Measurements from ENCODE around the gene BRPF3.
"Not testable (repeated sequence)": the region's sequence is repeated elsewhere in the genome, so short reads cannot be mapped to it uniquely, and the experiment has no call there.

Gene BRPF3

GRCh38 chr6:36198986-36199385 lies 2.4 kb downstream of the BRPF3 start:
- DNase-seq (ENCODE audit: extremely low spot score, insufficient read length, low read depth) (no peak), FAIRE-seq (no peak)

GRCh38 chr6:36200154-36200891 lies 3.8 kb downstream of the BRPF3 start:
- no peak for DNase-seq (ENCODE audit: extremely low spot score, insufficient read length, low read depth)
- FAIRE-seq: no peak

GRCh38 chr6:36200998-36201596 lies 4.6 kb downstream of the BRPF3 start:
- no peak for DNase-seq (ENCODE audit: extremely low spot score, insufficient read length, low read depth)

GRCh38 chr6:36201612-36202011 lies 5.1 kb downstream of the BRPF3 start:
- no peak for FAIRE-seq
- DNase-seq (ENCODE audit: extremely low spot score, insufficient read length, low read depth): no peak

More at GRCh38 chr6:36200998-36201596, 4.6 kb downstream of the BRPF3 start:
- FAIRE-seq: no peak

- FAIRE-seq (no peak), DNase-seq (ENCODE audit: extremely low spot score, insufficient read length, low read depth) (no peak)
Measured at GRCh38 chr6:36202101-36202500, 5.6 kb downstream of the BRPF3 start.

GRCh38 chr6:36204068-36204753 lies 7.7 kb downstream of the BRPF3 start:
- DNase-seq (ENCODE audit: extremely low spot score, insufficient read length, low read depth) (no peak), FAIRE-seq (peak; percentile 59)

- DNase-seq (ENCODE audit: extremely low spot score, insufficient read length, low read depth) (no peak), FAIRE-seq (no peak)
Measured at GRCh38 chr6:36207155-36207554, 10.6 kb downstream of the BRPF3 start.

GRCh38 chr6:36209606-36210005 lies 13.1 kb downstream of the BRPF3 start:
- DNase-seq (ENCODE audit: extremely low spot score, insufficient read length, low read depth): no peak

GRCh38 chr6:36210182-36210581 lies 13.6 kb downstream of the BRPF3 start:
- DNase-seq (ENCODE audit: extremely low spot score, insufficient read length, low read depth) (no peak), FAIRE-seq (no peak)

More at GRCh38 chr6:36209606-36210005, 13.1 kb downstream of the BRPF3 start:
- FAIRE-seq: no peak

GRCh38 chr6:36210886-36211595 lies 14.5 kb downstream of the BRPF3 start:
- DNase-seq (ENCODE audit: extremely low spot score, insufficient read length, low read depth): no peak

GRCh38 chr6:36216559-36216958 lies 20.0 kb downstream of the BRPF3 start:
- no peak for FAIRE-seq

More at GRCh38 chr6:36210886-36211595, 14.5 kb downstream of the BRPF3 start:
- FAIRE-seq: no peak

GRCh38 chr6:36217188-36217587 lies 20.6 kb downstream of the BRPF3 start:
- DNase-seq (ENCODE audit: extremely low spot score, insufficient read length, low read depth) (no peak), FAIRE-seq (no peak)

More at GRCh38 chr6:36216559-36216958, 20.0 kb downstream of the BRPF3 start:
- no peak for DNase-seq (ENCODE audit: extremely low spot score, insufficient read length, low read depth)

GRCh38 chr6:36217946-36218345 lies 21.4 kb downstream of the BRPF3 start:
- no peak for FAIRE-seq

GRCh38 chr6:36218516-36218915 lies 22.0 kb downstream of the BRPF3 start:
- FAIRE-seq; DNase-seq (ENCODE audit: extremely low spot score, insufficient read length, low read depth): not testable (repeated sequence)

More at GRCh38 chr6:36217946-36218345, 21.4 kb downstream of the BRPF3 start:
- DNase-seq (ENCODE audit: extremely low spot score, insufficient read length, low read depth): no peak

GRCh38 chr6:36219081-36219480 lies 22.5 kb downstream of the BRPF3 start:
- DNase-seq (ENCODE audit: extremely low spot score, insufficient read length, low read depth): no peak

GRCh38 chr6:36220226-36220625 lies 23.7 kb downstream of the BRPF3 start:
- DNase-seq (ENCODE audit: extremely low spot score, insufficient read length, low read depth): no peak

More at GRCh38 chr6:36219081-36219480, 22.5 kb downstream of the BRPF3 start:
- FAIRE-seq: no peak

GRCh38 chr6:36221674-36222073 lies 25.1 kb downstream of the BRPF3 start:
- FAIRE-seq (no peak), DNase-seq (ENCODE audit: extremely low spot score, insufficient read length, low read depth) (no peak)

More at GRCh38 chr6:36220226-36220625, 23.7 kb downstream of the BRPF3 start:
- no peak for FAIRE-seq

GRCh38 chr6:36222924-36223323 lies 26.4 kb downstream of the BRPF3 start:
- FAIRE-seq (no peak), DNase-seq (ENCODE audit: extremely low spot score, insufficient read length, low read depth) (no peak)

GRCh38 chr6:36223706-36224105 lies 27.2 kb downstream of the BRPF3 start:
- FAIRE-seq: no peak
- no peak for DNase-seq (ENCODE audit: extremely low spot score, insufficient read length, low read depth)

- no peak for FAIRE-seq
- DNase-seq (ENCODE audit: extremely low spot score, insufficient read length, low read depth): no peak
Measured at GRCh38 chr6:36224918-36225461, 28.4 kb downstream of the BRPF3 start.

All from GM18507 (cell line).